H1 (cell line): ENCODE data around the gene MIS18BP1. TPM values are rescaled to one million over a fixed set of nuclear protein-coding genes. Genes with fewer than 3 reads are reported as not detected.

Experiments
- CTCF ChIA-PET: fragments of 300-600 bp; sonication (Branson Sonifier 250); formaldehyde crosslinking; loops from one replicate; lab custom pipeline; 2021; ENCODE audit not compliant: partially characterized antibody; lab: Charles Lee
- POLR2A ChIA-PET: fragments of 300-600 bp; sonication (Branson Sonifier 250); formaldehyde crosslinking; loops from one replicate; lab custom pipeline; 2021; ENCODE audit warnings: inconsistent platforms; ENCODE audit not compliant: partially characterized antibody; lab: Charles Lee
- DNase-seq, 2 experiments: peaks; one replicate each; pipeline versions ENCODE4 v3.0.0 to v3.0.0-alpha.2; 2010 to 2022; ENCODE audit warnings: low spot score in 2 of 2, low read depth in 1 of 2, mixed read lengths in 1 of 2
- FAIRE-seq: peaks from 2 replicates; lab custom pipeline; 2011; peaks lifted over from hg19 to GRCh38; lab: Jason Lieb, UNC
- H2AFZ ChIP-seq: 2 replicates; pipeline ENCODE4 v1.8.1; 2012; ENCODE audit warnings: low read length, inconsistent platforms
- H2AK5ac ChIP-seq: 2 replicates; pipeline ENCODE4 v1.6.1; 2013; ENCODE audit warnings: low read depth, low read length
- H2BK120ac ChIP-seq: replicated peaks from 2 replicates; pipeline ENCODE3; 2013; ENCODE audit warnings: low read depth, low read length, inconsistent platforms
- H2BK12ac ChIP-seq: 2 replicates; pipeline ENCODE4 v1.6.1; 2013; ENCODE audit warnings: low read depth, low read length
- H2BK15ac ChIP-seq: 2 replicates; pipeline ENCODE4 v1.6.1; 2013; ENCODE audit warnings: low read length
- H2BK20ac ChIP-seq: 2 replicates; pipeline ENCODE4 v1.6.1; 2013; ENCODE audit warnings: low read length
- H2BK5ac ChIP-seq: 2 replicates; pipeline ENCODE4 v1.6.1; 2013; ENCODE audit warnings: low read depth, low read length
- H3K14ac ChIP-seq: 2 replicates; pipeline ENCODE4 v1.6.1; 2013; ENCODE audit warnings: inconsistent platforms; ENCODE audit not compliant: insufficient read length
- H3K18ac ChIP-seq: 2 replicates; pipeline ENCODE4 v1.6.1; 2013; ENCODE audit warnings: low read length; ENCODE audit errors: extremely low read depth
- H3K23ac ChIP-seq: 2 replicates; pipeline ENCODE4 v1.6.1; 2013; ENCODE audit warnings: inconsistent platforms; ENCODE audit not compliant: insufficient read length
- H3K23me2 ChIP-seq: 2 replicates; pipeline ENCODE4 v1.6.1; 2013; ENCODE audit warnings: low read depth, low read length
- H3K27ac ChIP-seq: 2 replicates; pipeline ENCODE4 v1.6.1; 2011; ENCODE audit warnings: low read depth, low read length, inconsistent platforms
- H3K27me3 ChIP-seq, 4 experiments: replicated peaks in 1 of 4; 1 replicate in 1 of 4; 2 replicates in 3 of 4; pipeline versions ENCODE4 v1.6.1 to v1.8.1; 2011 to 2013; ENCODE audit warnings: low read length in 3 of 4, mild to moderate bottlenecking in 3 of 4, inconsistent platforms in 2 of 4, mixed read lengths in 2 of 4, moderate library complexity in 1 of 4; ENCODE audit not compliant: control insufficient read depth in 3 of 4, insufficient read depth in 3 of 4; ENCODE audit errors: extremely low read depth in 1 of 4
- H3K36me3 ChIP-seq, 4 experiments: 2 replicates each; pipeline versions ENCODE4 v1.6.1 to v1.8.1; 2011 to 2013; ENCODE audit warnings: mild to moderate bottlenecking in 4 of 4, low read length in 3 of 4, moderate library complexity in 2 of 4, control low read depth in 1 of 4, inconsistent platforms in 1 of 4; ENCODE audit not compliant: insufficient read depth in 4 of 4, control insufficient read depth in 2 of 4
- H3K4ac ChIP-seq: replicated peaks from 2 replicates; pipeline ENCODE3; 2013; ENCODE audit warnings: low read length, low read depth, mixed read lengths, inconsistent platforms; ENCODE audit not compliant: insufficient read length
- H3K4me1 ChIP-seq, 4 experiments: replicated peaks in 1 of 4; 1 replicate in 1 of 4; 2 replicates in 3 of 4; pipeline versions ENCODE4 v1.6.1 to v1.8.1; 2011 to 2013; ENCODE audit warnings: low read length in 3 of 4, inconsistent platforms in 2 of 4, mixed read lengths in 1 of 4; ENCODE audit not compliant: insufficient read depth in 4 of 4, control insufficient read depth in 3 of 4
- H3K4me2 ChIP-seq, 2 experiments: 2 replicates each; pipeline versions ENCODE4 v1.6.1 to v1.8.1; 2011 to 2013; ENCODE audit warnings: low read depth in 2 of 2, low read length in 2 of 2, control low read depth in 1 of 2, inconsistent platforms in 1 of 2, mild to moderate bottlenecking in 1 of 2; ENCODE audit not compliant: insufficient read depth in 1 of 2
- H3K4me3 ChIP-seq, 4 experiments: fragments of 200-600, 300-600 bp in 1 of 4; sonication (generic), shearing (Covaris generic), sonication (Bioruptor Twin) in 1 of 4; 2 replicates each; pipeline versions ENCODE4 v1.5.1 to v1.8.1; 2011 to 2016; ENCODE audit warnings: low read length in 4 of 4, low read depth in 3 of 4, control low read depth in 2 of 4, inconsistent platforms in 2 of 4, mild to moderate bottlenecking in 2 of 4, mixed read lengths in 1 of 4, moderate library complexity in 1 of 4; ENCODE audit not compliant: insufficient read depth in 2 of 4; ENCODE audit errors: extremely low read depth in 1 of 4
- H3K56ac ChIP-seq: replicated peaks from 2 replicates; pipeline ENCODE3; 2013; ENCODE audit warnings: low read depth, mild to moderate bottlenecking, mixed read lengths, low read length, inconsistent platforms; ENCODE audit not compliant: insufficient read length
- H3K79me1 ChIP-seq: 2 replicates; pipeline ENCODE4 v1.6.1; 2013; ENCODE audit warnings: low read depth, low read length, control low read depth
- H3K79me2 ChIP-seq, 2 experiments: 2 replicates each; pipeline versions ENCODE4 v1.6.1 to v1.8.1; 2012 to 2013; ENCODE audit warnings: low read length in 2 of 2, mild to moderate bottlenecking in 2 of 2, inconsistent platforms in 1 of 2; ENCODE audit not compliant: insufficient read depth in 2 of 2, control insufficient read depth in 1 of 2
- H3K9ac ChIP-seq, 4 experiments: replicated peaks in 1 of 4; 1 replicate in 1 of 4; 2 replicates in 3 of 4; pipeline versions ENCODE4 v1.6.1 to v1.8.1; 2011 to 2013; ENCODE audit warnings: low read depth in 3 of 4, low read length in 3 of 4, control low read depth in 2 of 4, mild to moderate bottlenecking in 2 of 4, moderate library complexity in 2 of 4, inconsistent platforms in 1 of 4; ENCODE audit errors: extremely low read depth in 1 of 4
- H3K9me3 ChIP-seq, 2 experiments: 2 replicates each; pipeline versions ENCODE4 v1.6.1 to v1.8.1; 2012 to 2013; ENCODE audit warnings: mild to moderate bottlenecking in 2 of 2, moderate library complexity in 2 of 2, control low read depth in 1 of 2, inconsistent platforms in 1 of 2, low read depth in 1 of 2, low read length in 1 of 2, mixed read lengths in 1 of 2; ENCODE audit not compliant: insufficient read depth in 2 of 2
- H4K20me1 ChIP-seq, 2 experiments: replicated peaks in 1 of 2; 2 replicates each; pipeline versions ENCODE3 to v1.8.1; 2011 to 2013; ENCODE audit warnings: inconsistent platforms in 2 of 2, low read length in 2 of 2, mild to moderate bottlenecking in 1 of 2; ENCODE audit not compliant: insufficient read depth in 2 of 2, control insufficient read depth in 1 of 2
- H4K5ac ChIP-seq: 2 replicates; pipeline ENCODE4 v1.6.1; 2013; ENCODE audit warnings: low read length, low read depth, mixed read lengths, inconsistent platforms; ENCODE audit not compliant: insufficient read length
- H4K8ac ChIP-seq: 2 replicates; pipeline ENCODE4 v1.8.0; 2013; ENCODE audit warnings: mild to moderate bottlenecking, moderate library complexity, low read length, inconsistent platforms; ENCODE audit not compliant: insufficient read depth; ENCODE audit errors: extremely low read depth
- H4K91ac ChIP-seq: replicated peaks from 2 replicates; pipeline ENCODE3; 2013; ENCODE audit warnings: low read length, mixed read lengths, inconsistent platforms; ENCODE audit not compliant: insufficient read length
- CEBPB ChIP-seq: IDR thresholded peaks from 2 replicates; pipeline ENCODE4 v1.6.1; 2012; ENCODE audit warnings: low read depth, low read length
- HDAC6 ChIP-seq: IDR thresholded peaks from one replicate; pipeline ENCODE4 v1.7.1; 2012; ENCODE audit warnings: low read depth, mild to moderate bottlenecking, inconsistent platforms, low read length, moderate library complexity
- WGBS, 2 experiments: shearing (Covaris generic) in 1 of 2; methylation state at CpG; one replicate each; pipeline versions ENCODE4 v1.1.6 to v1.1.7; 2013 to 2015; ENCODE audit warnings: low lambda C conversion rate in 2 of 2, mixed read lengths in 2 of 2, inconsistent platforms in 1 of 2, low coverage in 1 of 2, missing lambda C conversion rate in 1 of 2; ENCODE audit not compliant: insufficient replicate concordance in 2 of 2, insufficient coverage in 1 of 2, insufficient read length in 1 of 2; ENCODE audit errors: extremely low coverage in 1 of 2, missing lambda C conversion rate in 1 of 2; 5-methylcytosine and 5-hydroxymethylcytosine counted together
- polyA plus RNA-seq, 7 experiments: library from polyadenylated mRNA; depleted of rRNA in 3 of 7; stranded (reverse) in 5 of 7; unstranded in 2 of 7; fragments of >200 nt in 5 of 7; fragments of 200-250 nt in 2 of 7; gene quantifications; 1 replicate in 5 of 7; 2 replicates in 1 of 7; 4 replicates in 1 of 7; pipeline versions ENCODE4 v1.2.1 to v1.2.3, GENCODE V29; 2011 to 2013; ENCODE audit warnings: missing spikeins in 2 of 7, mixed read lengths in 2 of 7
- total RNA-seq: library from RNA; stranded (reverse); fragmentation: NEBNext Ultra II Directional; extraction: Animal tissue kit (Norgen Biotek cat#: 25700); gene quantifications from 2 replicates; pipeline ENCODE4 v1.2.1, GENCODE V29; 2021

MIS18BP1 gene
- total and polyA plus RNA-seq, 2 of the 8 experiments (the other 6 are each of a cell fraction or from before 2014, with no cell fraction given), result 12.8 to 80.5 TPM

GRCh38 chr14:45271858-45272537 is 19.0 kb upstream of the MIS18BP1 start:
- Histone ChIP-seq H3K9me3 (no peaks in the 10 kb centered on the region), H3K27me3 (no peaks in the 10 kb centered on the region), H3K4me1 (peaks cover 0 to 3% (median 0%) of the 10 kb centered on the region in 4 experiments; a peak in 1 of 7 replicates), H3K4me2 (no peak overlapping the region), H3K14ac (no peak overlapping the region), H4K5ac (no peak overlapping the region), H3K79me2 (no peaks in the 10 kb centered on the region), H2AK5ac (no peak overlapping the region), H4K91ac (no peak overlapping the region), H3K36me3 (no peaks in the 10 kb centered on the region), H3K9ac (no peak overlapping the region), H3K4me3 (no peak overlapping the region), H4K8ac (no peak overlapping the region), H3K27ac (no peak overlapping the region), H3K23ac (no peak overlapping the region), H3K18ac (no peak overlapping the region), H2BK120ac (no peak overlapping the region), H2BK12ac (no peak overlapping the region), H4K20me1 (no peaks in the 10 kb centered on the region)
- POLR2A ChIA-PET, result no interaction called here
- DNase-seq, result no peak
- TF ChIP-seq HDAC6 (no peak), CEBPB (peak; percentile 20; the same call in 1 of the 2 replicates)
- TF ChIP-seq, all 59 proteins: peak for 1
- Histone ChIP-seq H3K79me1 (no peaks in the 10 kb centered on the region), H2AFZ (no peak overlapping the region), H2BK5ac (no peak overlapping the region), H3K56ac (no peak overlapping the region), H2BK20ac (no peak overlapping the region), H3K23me2 (no peaks in the 10 kb centered on the region), H2BK15ac (no peak overlapping the region), H3K4ac (no peak overlapping the region)
- WGBS, 2 experiments, result 93% methylated on average over 6 of the region's 6 CpGs; no CpG with 5 or more reads in 1 of the 2 experiments
- no peak for FAIRE-seq
- CTCF ChIA-PET, result interaction anchor here (0.6 to 7.9 kb wide), 4 partner anchors 11 to 573 kb away, joined by 3 to 85 read pairs (median 4); partner anchors contain the start of gene MIS18BP1
